Transverse colon (tissue), 3 donors: ENCODE measurements around the gene ENGASE.

Experiments
- EP300 ChIP-seq: sonication (generic); formaldehyde crosslinking; IDR thresholded peaks from one replicate; pipeline ENCODE4 v1.6.1; 2017; ENCODE audit warnings: antibody characterized with exemption, low read depth
- POLR2A ChIP-seq: fragments of 450-650 bp; IDR thresholded peaks from one replicate; pipeline ENCODE4 v1.6.1; 2016; ENCODE audit warnings: antibody characterized with exemption, mild to moderate bottlenecking, moderate library complexity
- TF ChIP-seq, protein P1 (sequence below), 5 experiments: fragments of 200-600 bp in 3 of 5; fragments of 450-650 bp in 2 of 5; sonication (generic) in 3 of 5; IDR thresholded peaks; 1 replicate in 2 of 5; 2 replicates in 3 of 5; pipeline ENCODE4 v1.5.1; 2016 to 2017; ENCODE audit warnings: antibody characterized with exemption in 5 of 5, inconsistent platforms in 3 of 5, mild to moderate bottlenecking in 2 of 5, moderate library complexity in 1 of 5

- TF ChIP-seq, protein P1, sequence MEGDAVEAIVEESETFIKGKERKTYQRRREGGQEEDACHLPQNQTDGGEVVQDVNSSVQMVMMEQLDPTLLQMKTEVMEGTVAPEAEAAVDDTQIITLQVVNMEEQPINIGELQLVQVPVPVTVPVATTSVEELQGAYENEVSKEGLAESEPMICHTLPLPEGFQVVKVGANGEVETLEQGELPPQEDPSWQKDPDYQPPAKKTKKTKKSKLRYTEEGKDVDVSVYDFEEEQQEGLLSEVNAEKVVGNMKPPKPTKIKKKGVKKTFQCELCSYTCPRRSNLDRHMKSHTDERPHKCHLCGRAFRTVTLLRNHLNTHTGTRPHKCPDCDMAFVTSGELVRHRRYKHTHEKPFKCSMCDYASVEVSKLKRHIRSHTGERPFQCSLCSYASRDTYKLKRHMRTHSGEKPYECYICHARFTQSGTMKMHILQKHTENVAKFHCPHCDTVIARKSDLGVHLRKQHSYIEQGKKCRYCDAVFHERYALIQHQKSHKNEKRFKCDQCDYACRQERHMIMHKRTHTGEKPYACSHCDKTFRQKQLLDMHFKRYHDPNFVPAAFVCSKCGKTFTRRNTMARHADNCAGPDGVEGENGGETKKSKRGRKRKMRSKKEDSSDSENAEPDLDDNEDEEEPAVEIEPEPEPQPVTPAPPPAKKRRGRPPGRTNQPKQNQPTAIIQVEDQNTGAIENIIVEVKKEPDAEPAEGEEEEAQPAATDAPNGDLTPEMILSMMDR (IDR thresholded peaks at IDR 0.05), result no peak
- TF ChIP-seq EP300 (no peak), POLR2A (no peak)
Observed at GRCh38 chr17:79043931-79044320, 30.7 kb upstream of the ENGASE start.
